GM12878 (cell line): ENCODE data around the gene NLGN1. TPM values are rescaled to one million over a fixed set of nuclear protein-coding genes. Genes with fewer than 3 reads are reported as not detected.

ENCODE experiments used
- ATAC-seq: fragments of 200-7000 bp; cut with Tn5 transposase; 3 replicates; pipeline ENCODE4 v1.9.1; 2020; ENCODE audit warnings: mild to moderate bottlenecking, moderate library complexity
- BruUV-seq: library from RNA; stranded (reverse); fragments of 400-500 nt; replicated peaks from 2 replicates; lab custom pipeline; 2021; lab: Mats Ljungman, UMichigan
- CTCF ChIA-PET: fragments of 300-600 bp; sonication (Branson Sonifier 250); formaldehyde crosslinking; extraction: SDS; loops from one replicate; lab custom pipeline; 2021; ENCODE audit warnings: inconsistent platforms; lab: Yijun Ruan, JAX
- POLR2A ChIA-PET: fragments of 350-600 bp; formaldehyde crosslinking; extraction: SDS; loops from one replicate; lab custom pipeline; 2021; ENCODE audit warnings: inconsistent platforms; lab: Charles Lee
- RAD21 ChIA-PET: fragments of 300-600 bp; sonication (Branson Sonifier 250); formaldehyde crosslinking; loops from one replicate; lab custom pipeline; 2023; ENCODE audit warnings: antibody characterized with exemption; ENCODE audit not compliant: unreplicated experiment; lab: Charles Lee
- SMC1A ChIA-PET: fragments of 300-600 bp; sonication (Branson Sonifier 250); formaldehyde crosslinking; loops from one replicate; lab custom pipeline; 2023; ENCODE audit not compliant: unreplicated experiment, uncharacterized antibody; lab: Charles Lee
- DNase-seq: peaks from one replicate; pipeline ENCODE4 v3.0.0-alpha.2; 2011; ENCODE audit warnings: low read depth, low spot score
- FAIRE-seq: peaks from 3 replicates; lab custom pipeline; 2011; peaks lifted over from hg19 to GRCh38; lab: Jason Lieb, UNC
- H2AFZ ChIP-seq: 2 replicates; pipeline ENCODE4 v1.6.0; 2011; ENCODE audit warnings: low read depth, low read length, control low read depth; ENCODE audit not compliant: control insufficient read depth
- H3K27ac ChIP-seq: 2 replicates; pipeline ENCODE4 v1.5.1; 2011; ENCODE audit warnings: control low read depth; ENCODE audit not compliant: control insufficient read depth, insufficient read depth
- H3K27me3 ChIP-seq, 2 experiments: replicated peaks in 1 of 2; 2 replicates each; pipeline versions ENCODE4 v1.6.0 to v1.6.1; 2011; ENCODE audit warnings: low read length in 1 of 2; ENCODE audit not compliant: control insufficient read depth in 2 of 2, insufficient read depth in 2 of 2
- H3K36me3 ChIP-seq, 2 experiments: 2 replicates each; pipeline ENCODE4 v1.5.1; 2011; ENCODE audit warnings: low read length in 1 of 2; ENCODE audit not compliant: control insufficient read depth in 2 of 2, insufficient read depth in 2 of 2
- H3K4me1 ChIP-seq: 2 replicates; pipeline ENCODE4 v1.6.1; 2011; ENCODE audit warnings: mild to moderate bottlenecking, low read length, moderate library complexity, mixed read lengths; ENCODE audit not compliant: control insufficient read depth, insufficient read depth
- H3K4me2 ChIP-seq: 2 replicates; pipeline ENCODE4 v1.6.0; 2011; ENCODE audit warnings: control low read depth; ENCODE audit not compliant: control insufficient read depth, insufficient read depth
- H3K4me3 ChIP-seq: fragments of 200-600 bp; sonication (generic); 2 replicates; pipeline ENCODE4 v1.5.1; 2016
- H3K79me2 ChIP-seq: 2 replicates; pipeline ENCODE4 v1.6.0; 2011; ENCODE audit warnings: low read length; ENCODE audit not compliant: control insufficient read depth, insufficient read depth
- H3K9ac ChIP-seq: 2 replicates; pipeline ENCODE4 v1.8.0; 2011; ENCODE audit warnings: low read length, control low read depth, mixed read lengths; ENCODE audit not compliant: control insufficient read depth, insufficient read depth
- H3K9me3 ChIP-seq: replicated peaks from 3 replicates; pipeline ENCODE4 v1.5.1; 2011; ENCODE audit warnings: mild to moderate bottlenecking, low read length; ENCODE audit not compliant: control insufficient read depth, insufficient read depth
- H4K20me1 ChIP-seq: 2 replicates; pipeline ENCODE4 v1.6.0; 2011; ENCODE audit not compliant: control insufficient read depth, insufficient read depth
- CBFB ChIP-seq: IDR thresholded peaks from 2 replicates; pipeline ENCODE4 v1.6.1; 2016; ENCODE audit warnings: antibody characterized with exemption, low read depth
- CBX5 ChIP-seq: sonication (generic); IDR thresholded peaks from 2 replicates; pipeline ENCODE4 v1.6.1; 2016; ENCODE audit warnings: low read depth, moderate library complexity, mild to moderate bottlenecking, inconsistent platforms
- CHD2 ChIP-seq: IDR thresholded peaks from 2 replicates; pipeline ENCODE4 v1.6.1; 2011; ENCODE audit warnings: low read depth, low read length, improper control_type of control experiment, borderline replicate concordance
- GATAD2B ChIP-seq: fragments of 450-650 bp; conservative IDR thresholded peaks from 2 replicates; pipeline ENCODE4 v1.6.1; 2017; ENCODE audit warnings: low read depth, mild to moderate bottlenecking, moderate library complexity
- IKZF1 ChIP-seq: fragments of 450-650 bp; conservative IDR thresholded peaks from 2 replicates; pipeline ENCODE4 v1.6.1; 2017; ENCODE audit warnings: antibody characterized with exemption, mild to moderate bottlenecking
- IRF5 ChIP-seq: fragments of 450-650 bp; IDR thresholded peaks from 2 replicates; pipeline ENCODE4 v1.6.1; 2017; ENCODE audit warnings: borderline replicate concordance
- MLLT1 ChIP-seq: fragments of 450-650 bp; IDR thresholded peaks from 2 replicates; pipeline ENCODE4 v1.6.1; 2016; ENCODE audit warnings: mild to moderate bottlenecking
- MYC ChIP-seq: IDR thresholded peaks from 2 replicates; pipeline ENCODE4 v1.6.1; 2011; ENCODE audit warnings: mild to moderate bottlenecking, low read length, moderate library complexity, inconsistent platforms; ENCODE audit not compliant: insufficient read depth, insufficient replicate concordance, insufficient read length, severe bottlenecking
- NR2C2 ChIP-seq: IDR thresholded peaks from 2 replicates; pipeline ENCODE4 v1.6.1; 2011; ENCODE audit warnings: borderline replicate concordance, low read depth; ENCODE audit not compliant: control insufficient read depth, insufficient read length
- PAX8 ChIP-seq: fragments of 450-650 bp; IDR thresholded peaks from 2 replicates; pipeline ENCODE4 v1.6.1; 2017; ENCODE audit warnings: mild to moderate bottlenecking, moderate library complexity
- RAD21 ChIP-seq: IDR thresholded peaks from 2 replicates; pipeline ENCODE4 v1.6.1; 2011; ENCODE audit warnings: mild to moderate bottlenecking, low read depth, low read length, moderate library complexity; ENCODE audit not compliant: insufficient read depth
- RAD51 ChIP-seq: fragments of 450-650 bp; IDR thresholded peaks from 2 replicates; pipeline ENCODE4 v1.6.1; 2016; ENCODE audit warnings: moderate library complexity, mild to moderate bottlenecking, inconsistent platforms
- SKIL ChIP-seq: fragments of 450-650 bp; IDR thresholded peaks from 2 replicates; pipeline ENCODE4 v1.6.1; 2017; ENCODE audit warnings: mild to moderate bottlenecking, low read depth, inconsistent platforms; ENCODE audit not compliant: poor library complexity, severe bottlenecking
- TCF12 ChIP-seq: IDR thresholded peaks from 2 replicates; pipeline ENCODE4 v1.6.1; 2011; ENCODE audit warnings: low read depth, mild to moderate bottlenecking, low read length
- ZNF207 ChIP-seq: fragments of 450-650 bp; IDR thresholded peaks from 2 replicates; pipeline ENCODE4 v1.6.1; 2014; ENCODE audit warnings: antibody characterized with exemption, mild to moderate bottlenecking, borderline replicate concordance
- ZNF274 ChIP-seq: IDR thresholded peaks from one replicate; pipeline ENCODE4 v1.8.0; 2011; ENCODE audit not compliant: insufficient read length, insufficient read depth
- WGBS: methylation state at CpG from one replicate; pipeline ENCODE4 v1.1.6; 2016; ENCODE audit warnings: low lambda C conversion rate; ENCODE audit not compliant: insufficient replicate concordance, insufficient coverage; ENCODE audit errors: missing lambda C conversion rate; 5-methylcytosine and 5-hydroxymethylcytosine counted together
- in situ Hi-C: fragments of 300-500 bp; cut with MboI; formaldehyde crosslinking; loops from 9 replicates; pipeline ENCODE4 v1.14.3; 2018; ENCODE audit warnings: mixed read lengths
- intact Hi-C: fragments of 100-400 bp; cut with micrococcal nuclease; formaldehyde crosslinking; loops from one replicate; pipeline ENCODE4 v1.14.2; 2022; ENCODE audit not compliant: unreplicated experiment
- polyA plus RNA-seq, 11 experiments: library from polyadenylated mRNA; depleted of rRNA in 4 of 11; unstranded in 6 of 11; stranded (reverse) in 5 of 11; fragments of >200 nt; fragmentation: Nextera tagmentation in 4 of 11; fragmentation: Illumina TruSeq in 1 of 11; extraction: Ambion mirVana in 4 of 11; extraction: Trizol in 1 of 11; gene quantifications; 1 replicate in 1 of 11; 2 replicates in 10 of 11; pipeline versions ENCODE4 v1.2.1 to v1.2.3, GENCODE V29; 2011 to 2016; ENCODE audit warnings: inconsistent platforms in 2 of 11, missing spikeins in 2 of 11, low read depth in 1 of 11
- total RNA-seq, 4 experiments: library from RNA; depleted of rRNA in 3 of 4; stranded (reverse); fragments of >200 nt in 3 of 4; fragmentation: Illumina TruSeq in 1 of 4; extraction: Trizol in 1 of 4; gene quantifications; 2 replicates each; pipeline versions ENCODE4 v1.2.1 to v1.2.3, GENCODE V29; 2013 to 2021

NLGN1 gene
- total and polyA plus RNA-seq, 10 of the 15 experiments (the other 5 are each of a cell fraction or from before 2014, with no cell fraction given): not detected

GRCh38 chr3:173826901-173827609 lies 429.5 kb downstream of the NLGN1 start:
- Histone ChIP-seq H3K4me2 (no peak overlapping the region), H2AFZ (no peak overlapping the region), H3K9ac (no peak overlapping the region), H4K20me1 (no peaks in the 10 kb centered on the region), H3K4me1 (no peaks in the 10 kb centered on the region), H3K4me3 (no peak overlapping the region), H3K27ac (no peak overlapping the region), H3K27me3 (no peaks in the 10 kb centered on the region), H3K9me3 (no peaks in the 10 kb centered on the region), H3K36me3 (no peaks in the 10 kb centered on the region), H3K79me2 (no peaks in the 10 kb centered on the region)
- ChIA-PET CTCF (interaction anchor here (0.5 kb wide), 1 partner anchor 342 kb away, joined by 3 read pairs; no protein-coding TSS in a partner anchor), POLR2A (no interaction called here), SMC1A (no interaction called here), RAD21 (no interaction called here)
- 8% methylated on average over 3 of the region's 3 CpGs for WGBS
- BruUV-seq: no TSS peak
- DNase-seq (no peak), ATAC-seq (no peak), FAIRE-seq (no peak)
- intact Hi-C loops (no loop called here), in situ Hi-C loops (no loop called here)
- no peak for TF ChIP-seq RAD21
- TF ChIP-seq MLLT1: no peak
- no peak for TF ChIP-seq ZNF207
- no peak for TF ChIP-seq CHD2
- no peak for TF ChIP-seq MYC
- no peak for TF ChIP-seq IRF5
- TF ChIP-seq NR2C2: no peak
- no peak for TF ChIP-seq GATAD2B
- no peak for TF ChIP-seq CBX5
- TF ChIP-seq IKZF1: no peak
- no peak for TF ChIP-seq SKIL
- no peak for TF ChIP-seq PAX8
- no peak for TF ChIP-seq ZNF274
- TF ChIP-seq RAD51: no peak
- no peak for TF ChIP-seq CBFB
- no peak for TF ChIP-seq TCF12
